ENCODE measurements around the gene SLC35A5.

DNA sequence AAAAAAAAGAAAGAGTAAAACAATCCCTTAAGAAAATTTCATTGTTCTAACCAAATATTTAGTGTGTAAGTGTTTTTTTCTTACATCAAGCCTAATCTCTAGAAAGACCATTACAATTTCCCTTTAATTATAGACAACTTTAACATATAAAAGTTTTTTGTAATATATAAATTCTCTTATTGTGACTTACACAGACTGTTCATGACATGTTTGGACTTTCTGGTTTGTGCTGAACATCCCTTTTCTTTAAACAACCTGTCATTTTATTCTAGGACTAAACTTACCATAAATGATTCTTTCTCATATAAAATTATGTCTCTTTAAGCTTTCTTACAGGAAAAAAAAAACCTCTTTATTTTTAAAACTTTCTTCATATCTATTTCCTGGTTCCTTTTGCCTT, 49.5 kb upstream of the SLC35A5 start:
- TF ChIP-seq, protein P1, sequence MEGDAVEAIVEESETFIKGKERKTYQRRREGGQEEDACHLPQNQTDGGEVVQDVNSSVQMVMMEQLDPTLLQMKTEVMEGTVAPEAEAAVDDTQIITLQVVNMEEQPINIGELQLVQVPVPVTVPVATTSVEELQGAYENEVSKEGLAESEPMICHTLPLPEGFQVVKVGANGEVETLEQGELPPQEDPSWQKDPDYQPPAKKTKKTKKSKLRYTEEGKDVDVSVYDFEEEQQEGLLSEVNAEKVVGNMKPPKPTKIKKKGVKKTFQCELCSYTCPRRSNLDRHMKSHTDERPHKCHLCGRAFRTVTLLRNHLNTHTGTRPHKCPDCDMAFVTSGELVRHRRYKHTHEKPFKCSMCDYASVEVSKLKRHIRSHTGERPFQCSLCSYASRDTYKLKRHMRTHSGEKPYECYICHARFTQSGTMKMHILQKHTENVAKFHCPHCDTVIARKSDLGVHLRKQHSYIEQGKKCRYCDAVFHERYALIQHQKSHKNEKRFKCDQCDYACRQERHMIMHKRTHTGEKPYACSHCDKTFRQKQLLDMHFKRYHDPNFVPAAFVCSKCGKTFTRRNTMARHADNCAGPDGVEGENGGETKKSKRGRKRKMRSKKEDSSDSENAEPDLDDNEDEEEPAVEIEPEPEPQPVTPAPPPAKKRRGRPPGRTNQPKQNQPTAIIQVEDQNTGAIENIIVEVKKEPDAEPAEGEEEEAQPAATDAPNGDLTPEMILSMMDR (IDR thresholded peaks at IDR 0.05 in 8 of 11, conservative IDR thresholded peaks at IDR 0.05 in 3 of 11): no peak
- TF ChIP-seq POLR2AphosphoS5 (IDR thresholded peaks at IDR 0.05): no peak
- TF ChIP-seq POLR2A (IDR thresholded peaks at IDR 0.05): no peak
